GM21360 (cell line): ENCODE data around the gene AMBN.
A peak's percentile ranks its signal among the peaks of the same experiment; 100 is the strongest.
"Not testable (repeated sequence)": the region's sequence is repeated elsewhere in the genome, so short reads cannot be mapped to it uniquely, and the experiment has no call there.

Experiments
- ATAC-seq: cut with Tn5 transposase; IDR thresholded peaks from one replicate; pipeline ENCODE4 v1.9.1; 2021; ENCODE audit warnings: mild to moderate bottlenecking, moderate library complexity; ENCODE audit not compliant: unreplicated experiment

AMBN gene

GRCh38 chr4:70607334-70607853, 15.3 kb downstream of the AMBN start:
- ATAC-seq = no peak

GRCh38 chr4:70608324-70608723, 16.3 kb downstream of the AMBN start:
- ATAC-seq = no peak

- ATAC-seq = no peak
Observed at GRCh38 chr4:70613306-70614183, 21.5 kb downstream of the AMBN start.

- ATAC-seq = no peak
Observed at GRCh38 chr4:70614184-70614555, 22.1 kb downstream of the AMBN start.

GRCh38 chr4:70619288-70619687, 27.2 kb downstream of the AMBN start:
- ATAC-seq = no peak

GRCh38 chr4:70619778-70620177, 27.7 kb downstream of the AMBN start:
- ATAC-seq = no peak

- no peak for ATAC-seq
Observed at GRCh38 chr4:70623323-70623722, 31.3 kb downstream of the AMBN start.

GRCh38 chr4:70624226-70624793, 32.3 kb downstream of the AMBN start:
- ATAC-seq = no peak

GRCh38 chr4:70627620-70628019, 35.6 kb downstream of the AMBN start:
- no peak for ATAC-seq

GRCh38 chr4:70628444-70628843, 36.4 kb downstream of the AMBN start, which contains the start of gene ENAM:
TSS of gene ENAM (plus strand) at chr4:70628744. CDS start at chr4:70629501, 757 bp downstream.
- no peak for ATAC-seq

GRCh38 chr4:70629469-70630090, 37.5 kb downstream of the AMBN start:
- no peak for ATAC-seq

GRCh38 chr4:70630162-70630561, 38.1 kb downstream of the AMBN start:
- no peak for ATAC-seq

- ATAC-seq = no peak
Observed at GRCh38 chr4:70632028-70632427, 40.0 kb downstream of the AMBN start.

GRCh38 chr4:70634482-70634881, 42.4 kb downstream of the AMBN start:
- ATAC-seq = no peak

- ATAC-seq = no peak
Observed at GRCh38 chr4:70637239-70637913, 45.3 kb downstream of the AMBN start.

GRCh38 chr4:70640192-70640591, 48.1 kb downstream of the AMBN start:
- no peak for ATAC-seq

GRCh38 chr4:70650741-70651140, 58.7 kb downstream of the AMBN start:
- not testable (repeated sequence) for ATAC-seq

- ATAC-seq = peak; percentile 57
Observed at GRCh38 chr4:70651864-70652506, 59.9 kb downstream of the AMBN start.

- no peak for ATAC-seq
Observed at GRCh38 chr4:70654605-70655011, 62.6 kb downstream of the AMBN start.
